Measurements from ENCODE around the gene KARS1. TPM values are rescaled to one million over a fixed set of nuclear protein-coding genes. Genes with fewer than 3 reads are reported as not detected.

KARS1 gene
- total RNA-seq, 1 experiment from 2014 or later, result 207 TPM

DNA sequence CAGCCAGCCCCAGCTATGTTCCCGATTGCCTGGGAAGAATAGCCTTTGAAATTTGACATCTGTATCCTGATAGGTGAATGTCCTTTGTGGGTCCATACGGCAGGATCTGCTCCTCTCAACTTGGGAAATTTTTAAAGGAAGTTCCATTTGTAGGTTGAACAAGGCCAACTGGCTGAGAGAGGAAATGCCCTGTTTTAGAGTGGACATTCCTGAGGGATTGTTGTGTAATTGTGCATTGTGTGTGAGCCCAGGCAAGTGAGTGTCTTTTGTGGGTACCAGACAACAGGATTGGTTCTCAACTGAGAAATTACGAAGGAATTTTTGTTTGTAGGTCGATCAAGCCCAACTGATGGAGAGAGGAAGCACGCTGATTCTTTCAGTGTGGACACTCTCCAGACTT is 31.9 kb upstream of the KARS1 start:
- CTCF ChIA-PET, result no interaction called here
- TF ChIP-seq, protein P1, sequence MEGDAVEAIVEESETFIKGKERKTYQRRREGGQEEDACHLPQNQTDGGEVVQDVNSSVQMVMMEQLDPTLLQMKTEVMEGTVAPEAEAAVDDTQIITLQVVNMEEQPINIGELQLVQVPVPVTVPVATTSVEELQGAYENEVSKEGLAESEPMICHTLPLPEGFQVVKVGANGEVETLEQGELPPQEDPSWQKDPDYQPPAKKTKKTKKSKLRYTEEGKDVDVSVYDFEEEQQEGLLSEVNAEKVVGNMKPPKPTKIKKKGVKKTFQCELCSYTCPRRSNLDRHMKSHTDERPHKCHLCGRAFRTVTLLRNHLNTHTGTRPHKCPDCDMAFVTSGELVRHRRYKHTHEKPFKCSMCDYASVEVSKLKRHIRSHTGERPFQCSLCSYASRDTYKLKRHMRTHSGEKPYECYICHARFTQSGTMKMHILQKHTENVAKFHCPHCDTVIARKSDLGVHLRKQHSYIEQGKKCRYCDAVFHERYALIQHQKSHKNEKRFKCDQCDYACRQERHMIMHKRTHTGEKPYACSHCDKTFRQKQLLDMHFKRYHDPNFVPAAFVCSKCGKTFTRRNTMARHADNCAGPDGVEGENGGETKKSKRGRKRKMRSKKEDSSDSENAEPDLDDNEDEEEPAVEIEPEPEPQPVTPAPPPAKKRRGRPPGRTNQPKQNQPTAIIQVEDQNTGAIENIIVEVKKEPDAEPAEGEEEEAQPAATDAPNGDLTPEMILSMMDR (IDR thresholded peaks at IDR 0.05; ENCODE audit: unreplicated experiment), result no peak
- Mint-ChIP-seq H3K4me3 (ENCODE audit: low read depth, unreplicated experiment) (no peak overlapping the region), H3K4me1 (ENCODE audit: low read depth, unreplicated experiment) (no peaks in the 10 kb centered on the region), H3K27me3 (ENCODE audit: unreplicated experiment) (no peaks in the 10 kb centered on the region), H3K36me3 (ENCODE audit: insufficient read depth, unreplicated experiment) (no peaks in the 10 kb centered on the region), H3K27ac (ENCODE audit: unreplicated experiment) (no peak overlapping the region), H3K9me3 (ENCODE audit: low read depth, unreplicated experiment) (peaks cover 8% of the 10 kb centered on the region)
- DNase-seq, result no peak
- intact Hi-C loops (cut with micrococcal nuclease; ENCODE audit: unreplicated experiment), result no loop called here
- BruUV-seq (replicated peaks), result no TSS peak

DNA sequence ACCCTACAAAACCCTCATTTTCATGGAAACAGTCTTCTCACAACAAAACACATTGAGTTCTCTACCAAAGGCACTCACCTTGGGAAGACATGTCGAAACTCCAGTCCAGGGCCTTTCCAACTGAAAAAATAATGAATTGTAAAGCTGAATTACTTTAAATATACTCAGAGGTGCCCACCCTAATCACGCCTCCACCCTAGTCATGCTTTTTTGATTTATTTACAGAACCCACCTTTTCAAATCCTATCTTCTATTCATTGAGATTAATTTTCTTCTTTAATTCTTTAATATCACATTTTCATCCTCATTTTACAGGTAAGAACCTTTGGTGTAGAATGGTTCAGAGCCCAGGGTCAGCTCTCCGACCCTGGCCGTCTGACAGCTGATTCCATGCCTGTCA is 29.4 kb upstream of the KARS1 start, which contains the start of gene CPHXL2:
Gene CPHXL2, minus strand, starts transcription at position 101 of the 400 bp plus-strand sequence. Its CDS starts 10 bp downstream, at position 91.
- Mint-ChIP-seq H3K4me1 (ENCODE audit: low read depth, unreplicated experiment) (no peaks in the 10 kb centered on the region), H3K27ac (ENCODE audit: unreplicated experiment) (no peak within 1 kb of the TSS), H3K9me3 (ENCODE audit: low read depth, unreplicated experiment) (no peaks in the 10 kb centered on the region), H3K36me3 (ENCODE audit: insufficient read depth, unreplicated experiment) (no peaks in the 10 kb centered on the region), H3K4me3 (ENCODE audit: low read depth, unreplicated experiment) (no peak within 1 kb of the TSS), H3K27me3 (ENCODE audit: unreplicated experiment) (no peaks in the 10 kb centered on the region)
- no TSS peak for BruUV-seq (replicated peaks)
- intact Hi-C loops (cut with micrococcal nuclease; ENCODE audit: unreplicated experiment), result no loop called here
- CTCF ChIA-PET, result no interaction called here
- TF ChIP-seq, protein P1 (IDR thresholded peaks at IDR 0.05; ENCODE audit: unreplicated experiment), result no peak
- no peak for DNase-seq

DNA sequence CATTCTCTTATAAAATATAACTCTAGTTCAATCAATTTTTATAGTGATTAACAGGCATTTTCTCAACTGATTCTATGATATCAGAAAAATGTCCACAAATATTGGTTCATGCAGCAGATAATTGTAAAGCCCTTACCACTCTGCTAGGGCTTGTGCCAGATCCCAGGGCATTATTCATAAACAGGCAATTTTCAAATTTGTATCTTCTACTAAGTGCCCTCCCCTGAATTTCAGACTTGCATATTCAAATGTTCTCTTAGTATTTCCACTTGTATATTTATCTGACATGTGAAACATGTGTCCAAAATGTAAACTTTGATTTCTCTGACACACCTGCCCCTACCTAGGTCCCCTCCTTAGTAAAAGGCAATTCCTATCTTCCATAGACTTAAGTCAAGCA is 20.0 kb upstream of the KARS1 start:
- H3K4me1 Mint-ChIP-seq (ENCODE audit: low read depth, unreplicated experiment), result no peaks in the 10 kb centered on the region
- no TSS peak for BruUV-seq (replicated peaks)
- intact Hi-C loops (cut with micrococcal nuclease; ENCODE audit: unreplicated experiment), result no loop called here
- no peak overlapping the region for H3K27ac Mint-ChIP-seq (ENCODE audit: unreplicated experiment)
- H3K36me3 Mint-ChIP-seq (ENCODE audit: insufficient read depth, unreplicated experiment), result no peaks in the 10 kb centered on the region
- H3K4me3 Mint-ChIP-seq (ENCODE audit: low read depth, unreplicated experiment), result no peak overlapping the region
- H3K27me3 Mint-ChIP-seq (ENCODE audit: unreplicated experiment), result no peaks in the 10 kb centered on the region
- CTCF ChIA-PET, result no interaction called here
- no peak for DNase-seq
- H3K9me3 Mint-ChIP-seq (ENCODE audit: low read depth, unreplicated experiment), result no peaks in the 10 kb centered on the region
- TF ChIP-seq, protein P1 (IDR thresholded peaks at IDR 0.05; ENCODE audit: unreplicated experiment), result no peak

DNA sequence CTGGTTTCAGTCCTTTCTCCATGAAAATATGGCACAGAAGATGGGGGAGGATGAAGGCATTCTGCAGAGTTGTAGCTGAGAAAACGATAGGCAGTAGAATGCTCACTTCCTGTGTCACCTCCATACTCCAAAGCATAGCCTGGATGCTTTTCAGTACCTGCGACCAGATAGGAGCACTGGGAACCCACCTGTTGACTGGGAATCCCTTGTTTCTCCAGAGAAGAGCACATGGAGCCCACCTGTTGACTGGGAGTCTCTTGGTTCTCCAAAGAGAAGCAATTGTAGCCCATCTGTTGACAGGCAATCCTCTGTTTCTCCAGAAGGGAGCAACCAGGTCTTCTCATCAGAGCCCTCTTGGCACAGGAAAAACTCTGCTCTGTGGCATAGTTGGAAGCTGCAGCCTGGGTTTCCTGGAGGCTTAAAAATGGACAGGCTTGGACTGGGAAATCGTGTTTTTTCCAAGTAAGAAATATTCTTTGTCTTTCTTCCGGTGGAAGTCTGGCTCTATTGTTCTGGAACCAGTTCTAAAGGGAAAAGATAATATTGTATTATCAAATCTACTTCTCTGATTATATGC is 13.3 kb upstream of the KARS1 start:
- Mint-ChIP-seq H3K9me3 (ENCODE audit: low read depth, unreplicated experiment) (no peaks in the 10 kb centered on the region), H3K27me3 (ENCODE audit: unreplicated experiment) (no peaks in the 10 kb centered on the region), H3K4me3 (ENCODE audit: low read depth, unreplicated experiment) (no peak overlapping the region), H3K27ac (ENCODE audit: unreplicated experiment) (no peak overlapping the region), H3K4me1 (ENCODE audit: low read depth, unreplicated experiment) (no peaks in the 10 kb centered on the region), H3K36me3 (ENCODE audit: insufficient read depth, unreplicated experiment) (peaks cover 16% of the 10 kb centered on the region)
- intact Hi-C loops (cut with micrococcal nuclease; ENCODE audit: unreplicated experiment), result no loop called here
- BruUV-seq (replicated peaks), result no TSS peak
- TF ChIP-seq, protein P1 (IDR thresholded peaks at IDR 0.05; ENCODE audit: unreplicated experiment), result no peak
- CTCF ChIA-PET, result interaction anchor here (0.8 kb wide), 1 partner anchor 9 kb away, joined by 5 read pairs; no protein-coding TSS in a partner anchor
- no peak for DNase-seq
